ENCODE results near the gene CDK17. TPM values are rescaled to one million over a fixed set of nuclear protein-coding genes. Genes with fewer than 3 reads are reported as not detected.

CDK17 gene
- total and polyA plus RNA-seq, 9 of the 15 experiments (the other 6 are each of a cell fraction or from before 2014, with no cell fraction given): 4.8 to 39.3 (median 21.6) TPM

GRCh38 chr12:96399120-96399918 is 920 bp downstream of the CDK17 start (continued):
- TF ChIP-seq TBL1XR1 (IDR thresholded peaks at IDR 0.05; ENCODE audit: low read length in 2 of 2) (peak in 1 of 2 experiments; percentile 28; a peak in 1 of 4 replicates), NR0B1 (IDR thresholded peaks at IDR 0.05; ENCODE audit: partially characterized antibody) (no peak), TSC22D4 (tag; IDR thresholded peaks at IDR 0.05) (no peak), HINFP (tag; conservative IDR thresholded peaks at IDR 0.05; ENCODE audit: low read depth) (0 out of 2 replicates have a peak, but pooled peaks have one; percentile 34), NRF1 (conservative IDR thresholded peaks at IDR 0.05 in 1 of 2, IDR thresholded peaks at IDR 0.05 in 1 of 2) (peak; percentile 71 to 75), ZNF778 (CRISPR knock-in tag; IDR thresholded peaks at IDR 0.05) (no peak), CC2D1A (IDR thresholded peaks at IDR 0.05) (peak; percentile 13; the same call in 1 of the 2 replicates), ZNF23 (CRISPR knock-in tag; IDR thresholded peaks at IDR 0.05) (no peak), RBBP5 (IDR thresholded peaks at IDR 0.05; ENCODE audit: borderline replicate concordance, insufficient read depth, low read length, poor library complexity, severe bottlenecking) (peak; percentile 76), NR2C2 (CRISPR knock-in tag; IDR thresholded peaks at IDR 0.05) (no peak), NR2C2 (tag; IDR thresholded peaks at IDR 0.05) (peak; percentile 39), CEBPG (CRISPR knock-in tag; IDR thresholded peaks at IDR 0.05) (no peak), CEBPG (tag; conservative IDR thresholded peaks at IDR 0.05 in 1 of 2, IDR thresholded peaks at IDR 0.05 in 1 of 2) (peak in 1 of 2 experiments; percentile 47; a peak in 1 of 4 replicates), RERE (CRISPR knock-in tag; IDR thresholded peaks at IDR 0.05; ENCODE audit: borderline replicate concordance) (no peak), PATZ1 (CRISPR knock-in tag; IDR thresholded peaks at IDR 0.05; ENCODE audit: borderline replicate concordance) (no peak), TRIM24 (IDR thresholded peaks at IDR 0.05) (no peak; a peak in 1 of 4 replicates)

All from K562 (cell line).